Measurements from ENCODE around the gene BUB1B.

DNA sequence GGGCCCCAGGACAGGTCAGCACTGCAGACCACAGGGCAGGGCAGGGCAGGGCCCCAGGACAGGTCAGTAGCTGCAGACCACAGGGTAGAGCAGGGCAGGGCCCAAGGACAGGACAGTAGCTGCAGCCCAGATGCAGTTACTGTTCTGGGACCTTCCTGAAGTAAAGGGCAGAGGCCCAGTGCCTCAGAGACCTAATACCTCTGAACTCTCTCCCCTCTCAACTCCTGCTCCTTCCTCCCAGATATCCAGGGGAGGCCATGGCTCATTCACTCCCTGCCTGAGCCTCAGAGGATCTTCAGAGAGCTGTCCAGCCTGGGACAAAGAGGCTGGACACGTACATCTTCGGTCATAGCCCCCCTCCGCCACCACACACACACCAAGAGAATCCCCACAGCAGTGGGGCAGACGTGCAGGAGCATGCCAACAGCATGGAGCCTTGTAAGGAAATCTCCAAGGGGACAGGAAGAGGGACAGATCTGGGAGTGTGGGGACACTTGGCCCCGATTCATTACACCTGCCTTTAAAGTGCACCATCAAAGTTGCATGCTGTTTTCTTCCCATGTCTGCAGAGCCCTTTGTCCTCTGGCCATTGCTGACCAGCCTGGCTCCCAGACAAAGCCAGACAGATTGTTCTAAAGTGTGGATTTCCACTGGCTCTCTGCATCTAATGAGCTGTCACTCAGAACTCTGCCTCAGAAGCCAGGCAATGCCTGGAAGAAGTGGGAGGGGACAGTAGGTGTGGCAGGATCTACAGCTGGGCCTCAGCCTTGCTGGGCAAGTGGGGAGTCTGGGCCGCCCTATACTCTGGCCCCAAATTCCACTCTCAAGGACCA is 24.2 kb upstream of the BUB1B start:
- TF ChIP-seq, protein P1, sequence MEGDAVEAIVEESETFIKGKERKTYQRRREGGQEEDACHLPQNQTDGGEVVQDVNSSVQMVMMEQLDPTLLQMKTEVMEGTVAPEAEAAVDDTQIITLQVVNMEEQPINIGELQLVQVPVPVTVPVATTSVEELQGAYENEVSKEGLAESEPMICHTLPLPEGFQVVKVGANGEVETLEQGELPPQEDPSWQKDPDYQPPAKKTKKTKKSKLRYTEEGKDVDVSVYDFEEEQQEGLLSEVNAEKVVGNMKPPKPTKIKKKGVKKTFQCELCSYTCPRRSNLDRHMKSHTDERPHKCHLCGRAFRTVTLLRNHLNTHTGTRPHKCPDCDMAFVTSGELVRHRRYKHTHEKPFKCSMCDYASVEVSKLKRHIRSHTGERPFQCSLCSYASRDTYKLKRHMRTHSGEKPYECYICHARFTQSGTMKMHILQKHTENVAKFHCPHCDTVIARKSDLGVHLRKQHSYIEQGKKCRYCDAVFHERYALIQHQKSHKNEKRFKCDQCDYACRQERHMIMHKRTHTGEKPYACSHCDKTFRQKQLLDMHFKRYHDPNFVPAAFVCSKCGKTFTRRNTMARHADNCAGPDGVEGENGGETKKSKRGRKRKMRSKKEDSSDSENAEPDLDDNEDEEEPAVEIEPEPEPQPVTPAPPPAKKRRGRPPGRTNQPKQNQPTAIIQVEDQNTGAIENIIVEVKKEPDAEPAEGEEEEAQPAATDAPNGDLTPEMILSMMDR (IDR thresholded peaks at IDR 0.05): no peak
- no peak for TF ChIP-seq POLR2A (IDR thresholded peaks at IDR 0.05)
- TF ChIP-seq POLR2AphosphoS5 (IDR thresholded peaks at IDR 0.05): no peak
